Measurements from ENCODE around the gene ADO. TPM values are rescaled to one million over a fixed set of nuclear protein-coding genes. Genes with fewer than 3 reads are reported as not detected.

Gene ADO
- total RNA-seq, 1 donor from 2014 or later: 41.0 TPM

DNA sequence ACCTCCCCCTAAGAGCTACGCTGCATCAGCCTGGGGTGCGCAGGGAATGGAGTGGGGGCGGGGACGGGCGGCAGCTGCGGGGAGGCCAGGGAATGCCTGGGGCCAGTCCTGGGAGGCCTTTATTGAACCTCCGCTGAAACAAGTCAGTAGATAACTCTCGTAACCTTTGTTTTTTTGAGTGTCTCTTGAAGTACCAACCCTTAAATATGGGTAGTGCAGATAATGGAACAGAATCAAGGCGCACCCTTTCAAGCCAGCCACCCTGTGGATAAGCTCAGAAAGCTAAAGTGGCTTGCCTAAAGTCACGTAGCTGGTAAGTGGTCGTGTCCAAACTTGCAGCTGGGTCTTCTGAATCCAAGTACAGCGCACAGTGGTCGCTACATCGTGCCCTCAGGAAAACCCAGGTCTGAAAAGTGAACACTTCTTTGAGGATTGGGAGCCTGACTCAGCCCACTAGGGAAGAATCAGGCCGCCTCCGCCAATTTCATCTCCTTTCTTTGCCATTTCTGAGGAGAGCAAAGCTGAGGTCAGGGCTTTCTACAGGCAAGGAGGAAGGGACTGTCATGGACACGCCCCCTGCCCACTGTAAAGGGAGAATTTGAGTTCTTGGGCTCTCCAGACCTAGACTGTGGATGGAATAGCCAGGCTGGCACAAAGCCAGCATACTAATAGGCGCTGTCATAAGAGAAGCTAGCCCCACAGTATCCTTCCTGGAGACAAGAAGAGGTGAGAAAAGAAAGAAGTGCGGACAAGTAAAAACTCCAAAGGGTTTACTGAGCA is 14.8 kb downstream of the ADO start:
- DNase-seq (ENCODE audit: low read depth, low spot score): no peak
- Mint-ChIP-seq H3K27me3 (ENCODE audit: low read depth) (peaks cover 50% of the 10 kb centered on the region), H3K4me1 (peaks cover 36% of the 10 kb centered on the region), H3K27ac (ENCODE audit: unreplicated experiment) (no peak overlapping the region), H3K36me3 (ENCODE audit: low read depth) (no peaks in the 10 kb centered on the region), H3K4me3 (peak overlapping the region; percentile 73), H3K9me3 (no peaks in the 10 kb centered on the region)
- no peak for TF ChIP-seq CTCF (conservative IDR thresholded peaks at IDR 0.05)

- peaks cover 30% of the 10 kb centered on the region for H3K4me1 Mint-ChIP-seq
- no peak for DNase-seq (ENCODE audit: low read depth, low spot score)
- no peaks in the 10 kb centered on the region for H3K36me3 Mint-ChIP-seq (ENCODE audit: low read depth)
- no peak overlapping the region for H3K4me3 Mint-ChIP-seq
- H3K27me3 Mint-ChIP-seq (ENCODE audit: low read depth): peaks cover 43% of the 10 kb centered on the region
- TF ChIP-seq CTCF (conservative IDR thresholded peaks at IDR 0.05): no peak
- H3K27ac Mint-ChIP-seq (ENCODE audit: unreplicated experiment): no peak overlapping the region
- H3K9me3 Mint-ChIP-seq: no peaks in the 10 kb centered on the region
These were observed 16.1 kb downstream of the ADO start for GRCh38 chr10:62820586-62820985.

GRCh38 chr10:62826273-62826672 is 21.8 kb downstream of the ADO start:
- Mint-ChIP-seq H3K4me1 (no peaks in the 10 kb centered on the region), H3K36me3 (ENCODE audit: low read depth) (no peaks in the 10 kb centered on the region), H3K9me3 (peaks cover 3% of the 10 kb centered on the region), H3K27me3 (ENCODE audit: low read depth) (no peaks in the 10 kb centered on the region), H3K4me3 (no peak overlapping the region), H3K27ac (ENCODE audit: unreplicated experiment) (no peak overlapping the region)
- no peak for TF ChIP-seq CTCF (conservative IDR thresholded peaks at IDR 0.05)
- no peak for DNase-seq (ENCODE audit: low read depth, low spot score)

GRCh38 chr10:62829622-62830021 is 25.1 kb downstream of the ADO start:
- DNase-seq (ENCODE audit: low read depth, low spot score): no peak
- H3K36me3 Mint-ChIP-seq (ENCODE audit: low read depth): peaks cover 3% of the 10 kb centered on the region
- no peak overlapping the region for H3K27ac Mint-ChIP-seq (ENCODE audit: unreplicated experiment)
- TF ChIP-seq CTCF (conservative IDR thresholded peaks at IDR 0.05): no peak
- H3K9me3 Mint-ChIP-seq: peaks cover 8% of the 10 kb centered on the region
- H3K27me3 Mint-ChIP-seq (ENCODE audit: low read depth): no peaks in the 10 kb centered on the region
- no peak overlapping the region for H3K4me3 Mint-ChIP-seq
- H3K4me1 Mint-ChIP-seq: no peaks in the 10 kb centered on the region

DNA sequence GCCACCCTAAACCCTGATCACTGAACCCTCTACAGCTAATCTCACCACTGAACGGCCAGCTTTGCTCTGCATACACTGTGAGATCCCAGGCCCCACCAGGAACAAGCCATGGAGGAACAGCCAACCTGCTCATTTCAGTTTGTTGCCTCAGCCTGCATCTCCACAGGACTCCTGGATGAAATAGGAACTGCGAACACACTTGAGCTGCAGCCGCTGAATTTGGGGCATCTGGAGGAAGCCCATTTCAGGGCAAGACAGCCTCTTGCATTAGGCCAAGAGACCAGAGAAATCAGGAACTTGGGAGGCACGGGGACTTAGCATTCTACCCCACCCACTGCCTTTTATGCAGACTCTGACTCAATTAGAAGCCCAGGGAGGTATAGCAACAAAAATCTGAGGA is 26.2 kb downstream of the ADO start:
- no peaks in the 10 kb centered on the region for H3K27me3 Mint-ChIP-seq (ENCODE audit: low read depth)
- no peak for TF ChIP-seq CTCF (conservative IDR thresholded peaks at IDR 0.05)

More for the DNA sequence above, 26.2 kb downstream of the ADO start:
- Mint-ChIP-seq H3K9me3 (peaks cover 8% of the 10 kb centered on the region), H3K36me3 (ENCODE audit: low read depth) (peaks cover 3% of the 10 kb centered on the region), H3K27ac (ENCODE audit: unreplicated experiment) (no peak overlapping the region), H3K4me3 (no peak overlapping the region), H3K4me1 (no peaks in the 10 kb centered on the region)
- DNase-seq (ENCODE audit: low read depth, low spot score): no peak

Data from neural crest cell (in vitro differentiated cells).